AG04450 (cell line): ENCODE results near the gene CCND2. TPM values are rescaled to one million over a fixed set of nuclear protein-coding genes. Genes with fewer than 3 reads are reported as not detected.

ENCODE experiments used
- CTCF ChIA-PET: fragments of 300-600, 350-600 bp; formaldehyde crosslinking; extraction: SDS; loops from one replicate; lab custom pipeline; 2022; ENCODE audit warnings: antibody characterized with exemption, inconsistent platforms; lab: Charles Lee
- POLR2A ChIA-PET: fragments of 350-600 bp; formaldehyde crosslinking; extraction: SDS; loops from one replicate; lab custom pipeline; 2021; ENCODE audit warnings: antibody characterized with exemption, inconsistent platforms; lab: Yijun Ruan, JAX
- DNase-seq: peaks from one replicate; pipeline ENCODE4 v3.0.0-alpha.2; 2011; ENCODE audit warnings: low read depth, low spot score
- H3K27ac ChIP-seq: one replicate; pipeline ENCODE4 v1.5.1; 2012; ENCODE audit warnings: low read depth, low read length, control low read depth
- H3K27me3 ChIP-seq: one replicate; pipeline ENCODE4 v1.6.0; 2012; ENCODE audit warnings: low read length; ENCODE audit not compliant: control insufficient read depth, insufficient read depth
- H3K4me3 ChIP-seq: 2 replicates; pipeline ENCODE4 v1.5.1; 2011; ENCODE audit warnings: mild to moderate bottlenecking, low read depth, low read length, control low read depth
- H3K9me3 ChIP-seq: 2 replicates; pipeline ENCODE4 v1.5.1; 2012; ENCODE audit warnings: low read length; ENCODE audit not compliant: control insufficient read depth, insufficient read depth
- polyA plus RNA-seq: library from polyadenylated mRNA; depleted of rRNA; stranded (reverse); fragments of >200 nt; gene quantifications from 2 replicates; pipeline ENCODE4 v1.2.3, GENCODE V29; 2011
- TF ChIP-seq, protein P1 (sequence below): IDR thresholded peaks from 2 replicates; pipeline ENCODE4 v1.5.1; 2011; ENCODE audit warnings: low read depth, low read length, control low read depth, inconsistent platforms

CCND2 gene
- polyA plus RNA-seq, 1 experiment = 4.2 TPM

DNA sequence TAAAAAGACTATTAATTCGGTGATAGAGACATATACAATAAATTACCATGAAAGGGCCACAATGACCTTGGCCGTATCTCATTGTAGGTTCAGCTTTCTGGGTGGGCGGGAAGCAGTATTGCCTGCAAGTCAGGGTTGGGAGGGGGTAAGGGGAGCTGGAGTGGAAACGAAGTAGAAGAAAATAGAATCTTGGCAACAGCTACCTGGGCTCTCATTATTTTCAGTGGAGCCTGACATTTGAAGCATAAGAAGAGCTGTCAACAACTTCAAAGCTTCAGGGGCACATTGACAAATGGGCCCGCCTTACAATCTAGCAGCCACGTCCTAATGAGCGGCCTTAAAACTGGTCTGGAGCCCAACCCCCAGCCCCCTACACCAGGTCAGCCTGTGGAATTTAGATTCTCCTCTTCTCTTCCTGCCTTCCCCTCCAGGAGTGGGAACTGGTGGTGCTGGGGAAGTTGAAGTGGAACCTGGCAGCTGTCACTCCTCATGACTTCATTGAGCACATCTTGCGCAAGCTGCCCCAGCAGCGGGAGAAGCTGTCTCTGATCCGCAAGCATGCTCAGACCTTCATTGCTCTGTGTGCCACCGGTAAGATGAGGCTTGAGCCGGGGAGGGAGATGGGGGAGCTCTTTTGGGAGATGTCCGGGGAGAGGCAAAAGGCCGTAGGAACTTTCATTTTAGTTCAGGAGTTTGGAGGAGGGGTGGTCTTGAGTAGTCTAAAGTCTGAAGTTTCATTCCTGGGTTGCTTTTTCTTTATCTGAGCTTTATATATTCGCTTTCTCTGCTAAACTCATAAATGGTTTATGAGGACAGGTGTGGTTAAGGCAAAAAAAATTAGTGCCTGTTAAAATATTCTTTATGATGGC is 5.0 kb downstream of the CCND2 start:
- TF ChIP-seq, protein P1, sequence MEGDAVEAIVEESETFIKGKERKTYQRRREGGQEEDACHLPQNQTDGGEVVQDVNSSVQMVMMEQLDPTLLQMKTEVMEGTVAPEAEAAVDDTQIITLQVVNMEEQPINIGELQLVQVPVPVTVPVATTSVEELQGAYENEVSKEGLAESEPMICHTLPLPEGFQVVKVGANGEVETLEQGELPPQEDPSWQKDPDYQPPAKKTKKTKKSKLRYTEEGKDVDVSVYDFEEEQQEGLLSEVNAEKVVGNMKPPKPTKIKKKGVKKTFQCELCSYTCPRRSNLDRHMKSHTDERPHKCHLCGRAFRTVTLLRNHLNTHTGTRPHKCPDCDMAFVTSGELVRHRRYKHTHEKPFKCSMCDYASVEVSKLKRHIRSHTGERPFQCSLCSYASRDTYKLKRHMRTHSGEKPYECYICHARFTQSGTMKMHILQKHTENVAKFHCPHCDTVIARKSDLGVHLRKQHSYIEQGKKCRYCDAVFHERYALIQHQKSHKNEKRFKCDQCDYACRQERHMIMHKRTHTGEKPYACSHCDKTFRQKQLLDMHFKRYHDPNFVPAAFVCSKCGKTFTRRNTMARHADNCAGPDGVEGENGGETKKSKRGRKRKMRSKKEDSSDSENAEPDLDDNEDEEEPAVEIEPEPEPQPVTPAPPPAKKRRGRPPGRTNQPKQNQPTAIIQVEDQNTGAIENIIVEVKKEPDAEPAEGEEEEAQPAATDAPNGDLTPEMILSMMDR = no peak
- no peak overlapping the region for H3K27ac ChIP-seq
- DNase-seq = no peak
- no peak overlapping the region for H3K4me3 ChIP-seq
- peaks cover 46% of the 10 kb centered on the region for H3K27me3 ChIP-seq
- POLR2A ChIA-PET = no interaction called here
- CTCF ChIA-PET = interaction anchor here (0.9 to 5.6 kb wide), 17 partner anchors 9 to 979 kb away, joined by 3 to 107 read pairs (median 15); no protein-coding TSS in a partner anchor
- no peaks in the 10 kb centered on the region; the same call in 1 of the 2 replicates for H3K9me3 ChIP-seq

DNA sequence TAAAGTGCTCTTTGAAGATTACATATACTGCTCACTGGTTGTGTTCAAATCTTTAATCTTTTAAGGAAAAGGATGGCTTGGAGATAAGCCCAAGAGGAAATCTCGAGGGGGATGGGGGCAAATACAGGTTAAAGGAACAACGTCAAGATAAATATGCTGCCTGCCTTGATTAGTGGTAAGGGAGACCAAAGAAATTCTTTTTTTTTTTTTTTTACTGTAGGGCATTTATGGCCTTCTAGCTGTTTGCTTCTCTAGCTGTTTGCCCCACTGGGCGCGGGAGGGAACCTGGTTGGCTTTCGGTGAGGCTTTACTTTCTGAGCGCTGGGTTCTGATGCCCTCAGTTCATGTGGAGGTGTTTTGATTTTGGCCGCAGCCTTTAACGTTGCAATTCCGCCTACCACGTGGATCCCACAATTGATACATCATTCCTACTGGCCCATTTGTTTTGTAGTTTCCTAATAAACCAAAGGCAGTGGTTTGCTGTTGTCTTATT is 5.7 kb downstream of the CCND2 start:
- no peak for DNase-seq
- POLR2A ChIA-PET = no interaction called here
- Histone ChIP-seq H3K27me3 (peaks cover 39% of the 10 kb centered on the region), H3K9me3 (no peaks in the 10 kb centered on the region; the same call in 1 of the 2 replicates), H3K27ac (no peak overlapping the region), H3K4me3 (no peak overlapping the region)
- TF ChIP-seq, protein P1 = no peak
- CTCF ChIA-PET = interaction anchor here (0.6 to 5.6 kb wide), 9 partner anchors 8 to 979 kb away, joined by 3 to 107 read pairs (median 24); no protein-coding TSS in a partner anchor

DNA sequence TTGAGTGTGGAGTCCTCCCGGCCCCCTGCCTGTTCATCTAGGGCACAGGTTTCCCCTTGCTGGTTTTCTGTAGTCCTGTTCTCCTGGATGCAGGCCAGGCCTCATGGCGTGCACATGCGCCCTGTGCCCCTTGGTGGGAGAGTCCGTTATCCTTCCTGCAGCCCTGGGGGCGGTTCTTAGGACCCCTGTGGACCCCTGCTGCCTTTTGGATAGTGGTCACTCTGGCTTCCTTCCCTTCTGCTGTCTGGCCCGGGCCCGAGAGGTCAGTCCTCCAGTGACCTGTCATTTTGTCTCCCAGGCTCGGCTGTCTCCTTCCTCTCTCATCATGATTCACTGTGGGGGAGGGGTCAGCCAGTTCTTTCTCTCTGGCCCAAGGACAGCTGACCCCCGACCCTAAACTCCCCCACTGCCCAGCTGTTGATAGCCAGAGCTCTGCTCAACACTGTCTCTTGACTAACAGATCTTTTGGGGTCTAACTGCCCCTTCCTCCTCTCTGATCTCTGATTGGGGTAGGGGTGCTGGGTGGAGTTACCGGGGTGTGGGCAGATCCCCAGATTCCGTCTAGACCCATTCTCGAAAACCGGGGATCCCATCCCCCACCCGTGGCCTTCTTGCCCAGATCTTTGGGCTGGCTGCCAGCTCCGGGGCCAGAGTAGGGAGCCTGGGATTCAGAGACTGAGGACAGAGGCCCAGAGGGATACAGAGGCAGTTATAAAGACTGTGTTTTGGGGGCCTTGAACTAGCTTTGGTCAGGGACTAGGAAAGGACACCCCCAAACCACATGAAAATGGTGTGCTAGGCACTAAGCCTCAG is 7.0 kb downstream of the CCND2 start:
- H3K27ac ChIP-seq = no peak overlapping the region
- no peak for DNase-seq
- POLR2A ChIA-PET = no interaction called here
- no peaks in the 10 kb centered on the region for H3K9me3 ChIP-seq
- H3K4me3 ChIP-seq = no peak overlapping the region
- CTCF ChIA-PET = no interaction called here
- peaks cover 26% of the 10 kb centered on the region for H3K27me3 ChIP-seq
- TF ChIP-seq, protein P1 = no peak

DNA sequence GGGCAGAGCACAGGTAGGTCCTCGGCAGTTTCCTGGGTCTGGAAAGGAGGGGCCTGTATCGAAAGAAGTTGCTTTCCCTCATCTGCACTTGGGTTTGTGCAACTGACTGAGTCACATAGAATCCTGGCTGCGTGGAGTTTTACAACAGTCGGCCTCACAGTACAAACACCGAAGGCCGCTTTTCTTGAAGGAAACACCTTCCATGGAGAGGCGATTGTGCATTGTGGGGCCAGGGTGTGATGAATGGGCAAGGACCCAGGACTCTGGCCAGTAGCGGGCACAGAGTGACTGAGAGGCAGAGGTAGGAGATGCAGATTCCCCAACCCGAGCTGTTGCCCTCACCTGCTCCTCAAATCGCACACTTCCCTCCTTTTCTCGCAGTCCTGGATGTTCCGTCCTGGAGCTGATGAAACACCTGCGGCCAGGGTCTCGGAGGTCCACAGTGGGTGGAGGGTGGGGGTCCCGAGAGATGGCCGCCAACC is 7.7 kb downstream of the CCND2 start:
- H3K9me3 ChIP-seq = no peaks in the 10 kb centered on the region
- no peak for DNase-seq
- POLR2A ChIA-PET = no interaction called here
- H3K27ac ChIP-seq = no peak overlapping the region
- CTCF ChIA-PET = interaction anchor here (0.5 kb wide), 1 partner anchor 250 kb away, joined by 5 read pairs; no protein-coding TSS in a partner anchor
- H3K27me3 ChIP-seq = peaks cover 20% of the 10 kb centered on the region
- no peak overlapping the region for H3K4me3 ChIP-seq
- TF ChIP-seq, protein P1 = no peak
